HepG2 (cell line): ENCODE data around the gene YPEL3.

Experiments
- CEBPG ChIP-seq: IDR thresholded peaks from 2 replicates; pipeline ENCODE4 v1.6.1; 2016
- KDM5A ChIP-seq: fragments of 200-600 bp; sonication (generic); IDR thresholded peaks from 2 replicates; pipeline ENCODE4 v1.7.0; 2018; ENCODE audit warnings: antibody characterized with exemption, mild to moderate bottlenecking, low read length, borderline replicate concordance
- NFIC ChIP-seq: IDR thresholded peaks from 2 replicates; pipeline ENCODE4 v1.6.1; 2012; ENCODE audit warnings: mild to moderate bottlenecking, low read length, inconsistent platforms
- PREB ChIP-seq: sonication (generic); formaldehyde crosslinking; IDR thresholded peaks from 2 replicates; pipeline ENCODE4 v1.4.0; 2020; ENCODE audit warnings: missing genetic modification reagents
- TF ChIP-seq, protein P1 (sequence below): sonication (generic); formaldehyde crosslinking; IDR thresholded peaks from 2 replicates; pipeline ENCODE4 v1.9.0; 2021; ENCODE audit warnings: missing genetic modification reagents, borderline replicate concordance

DNA sequence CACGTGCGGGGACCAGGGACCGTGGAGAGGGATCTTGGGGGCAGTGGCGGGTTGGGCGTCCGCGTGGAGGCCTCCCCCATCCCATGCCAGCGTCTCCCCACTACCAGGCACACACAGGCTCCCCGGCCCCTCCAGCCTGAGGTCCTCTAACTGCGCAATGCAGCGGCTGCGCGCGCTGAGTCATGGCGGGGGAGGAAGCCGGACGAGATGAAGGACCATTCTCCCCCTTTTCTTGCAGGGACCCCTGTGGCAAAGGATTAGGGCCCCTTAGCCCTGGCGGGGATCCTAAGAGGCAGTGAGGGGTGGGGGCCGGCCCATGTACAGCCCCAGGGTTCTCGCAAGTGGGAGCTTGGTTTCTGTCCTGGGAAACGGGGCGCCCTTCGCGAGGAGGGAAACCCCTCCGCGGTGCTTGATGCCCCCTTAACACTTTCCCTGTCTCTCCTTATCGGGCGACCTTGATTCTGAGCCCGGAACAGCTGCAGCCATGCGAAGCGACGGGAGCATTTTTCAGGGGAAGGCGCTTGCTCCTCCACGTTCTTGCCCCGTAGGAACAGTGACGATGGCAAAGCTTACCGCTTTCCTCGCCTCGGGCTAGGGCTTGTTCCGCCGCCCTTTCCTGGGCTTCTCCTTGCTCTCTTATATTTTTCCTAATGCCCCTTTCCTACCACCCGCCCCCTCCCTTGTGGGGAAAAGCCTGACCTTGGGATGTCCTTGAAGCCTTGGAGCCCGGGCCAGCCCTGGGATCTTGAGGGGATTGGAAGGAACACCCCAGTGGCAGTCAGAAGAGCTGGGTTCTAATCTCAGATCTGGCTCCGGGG lies 29.9 kb downstream of the YPEL3 start:
- no peak for TF ChIP-seq PREB (CRISPR knock-in tag)
- no peak; the same call in 1 of the 2 replicates for TF ChIP-seq NFIC
- TF ChIP-seq CEBPG (CRISPR knock-in tag): no peak
- TF ChIP-seq, protein P1, sequence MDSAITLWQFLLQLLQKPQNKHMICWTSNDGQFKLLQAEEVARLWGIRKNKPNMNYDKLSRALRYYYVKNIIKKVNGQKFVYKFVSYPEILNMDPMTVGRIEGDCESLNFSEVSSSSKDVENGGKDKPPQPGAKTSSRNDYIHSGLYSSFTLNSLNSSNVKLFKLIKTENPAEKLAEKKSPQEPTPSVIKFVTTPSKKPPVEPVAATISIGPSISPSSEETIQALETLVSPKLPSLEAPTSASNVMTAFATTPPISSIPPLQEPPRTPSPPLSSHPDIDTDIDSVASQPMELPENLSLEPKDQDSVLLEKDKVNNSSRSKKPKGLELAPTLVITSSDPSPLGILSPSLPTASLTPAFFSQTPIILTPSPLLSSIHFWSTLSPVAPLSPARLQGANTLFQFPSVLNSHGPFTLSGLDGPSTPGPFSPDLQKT (CRISPR knock-in tag): no peak
- no peak; the same call in 1 of the 2 replicates for TF ChIP-seq KDM5A
